Measurements from ENCODE around the gene STARD10.

The STARD10 gene

GRCh38 chr11:72793425-72794367, at the start of gene STARD10:
TSS of gene STARD10 (minus strand) at chr11:72794047. CDS start at chr11:72781181, 12,866 bp downstream.
- peak; percentile 95 to 96 for DNase-seq

- no peak for DNase-seq
Measured at GRCh38 chr11:72842653-72843330, 48.9 kb upstream of the STARD10 start.

GRCh38 chr11:72842126-72842525, 48.3 kb upstream of the STARD10 start:
- DNase-seq, result no peak

- DNase-seq, result no peak
Measured at GRCh38 chr11:72841397-72841796, 47.5 kb upstream of the STARD10 start.

GRCh38 chr11:72840780-72841179, 46.9 kb upstream of the STARD10 start:
- no peak for DNase-seq

GRCh38 chr11:72838691-72839305, 45.0 kb upstream of the STARD10 start:
- DNase-seq, result no peak

- no peak for DNase-seq
Measured at GRCh38 chr11:72836111-72836510, 42.3 kb upstream of the STARD10 start.

- DNase-seq, result peak in 1 of 2 donors; percentile 40
Measured at GRCh38 chr11:72834905-72835304, 41.1 kb upstream of the STARD10 start.

- no peak for DNase-seq
Measured at GRCh38 chr11:72833811-72834493, 40.1 kb upstream of the STARD10 start.

- no peak for DNase-seq
Measured at GRCh38 chr11:72833083-72833733, 39.4 kb upstream of the STARD10 start.

GRCh38 chr11:72832301-72833082, 38.6 kb upstream of the STARD10 start:
- no peak for DNase-seq

- peak; percentile 54 to 67 for DNase-seq
Measured at GRCh38 chr11:72831521-72832300, 37.9 kb upstream of the STARD10 start.

- no peak for DNase-seq
Measured at GRCh38 chr11:72829884-72830533, 36.2 kb upstream of the STARD10 start.

- no peak for DNase-seq
Measured at GRCh38 chr11:72829178-72829577, 35.3 kb upstream of the STARD10 start.

GRCh38 chr11:72828692-72829101, 34.9 kb upstream of the STARD10 start:
- DNase-seq, result no peak

- no peak for DNase-seq
Measured at GRCh38 chr11:72828081-72828567, 34.3 kb upstream of the STARD10 start.

GRCh38 chr11:72827656-72828055, 33.8 kb upstream of the STARD10 start:
- peak in 1 of 2 donors; percentile 33 for DNase-seq

- no peak for DNase-seq
Measured at GRCh38 chr11:72826942-72827480, 33.2 kb upstream of the STARD10 start.

GRCh38 chr11:72826191-72826941, 32.5 kb upstream of the STARD10 start:
- no peak for DNase-seq
